ENCODE measurements around the gene GALNT18.

Gene GALNT18

GRCh38 chr11:11229647-11230046 lies 392.2 kb downstream of the GALNT18 start:
- TF ChIP-seq TCF12 (IDR thresholded peaks at IDR 0.05; ENCODE audit: low read depth) = no peak
- TF ChIP-seq EP300 (IDR thresholded peaks at IDR 0.05; ENCODE audit: borderline replicate concordance) = peak; percentile 40; the same call in 1 of the 2 replicates

- TF ChIP-seq TCF12 (IDR thresholded peaks at IDR 0.05; ENCODE audit: low read depth) (no peak), CEBPB (IDR thresholded peaks at IDR 0.05) (no peak), EGR1 (IDR thresholded peaks at IDR 0.05) (no peak), REST (IDR thresholded peaks at IDR 0.05; ENCODE audit: low read depth) (no peak), FOXM1 (IDR thresholded peaks at IDR 0.05; ENCODE audit: borderline replicate concordance, low read depth) (no peak), USF1 (IDR thresholded peaks at IDR 0.05) (no peak), NFIC (IDR thresholded peaks at IDR 0.05) (no peak), ZBTB7A (IDR thresholded peaks at IDR 0.05; ENCODE audit: low read depth) (no peak), MAX (IDR thresholded peaks at IDR 0.05) (no peak), EP300 (IDR thresholded peaks at IDR 0.05; ENCODE audit: borderline replicate concordance) (no peak), TAF1 (IDR thresholded peaks at IDR 0.05; ENCODE audit: low read depth) (no peak), CREB1 (IDR thresholded peaks at IDR 0.05; ENCODE audit: low read depth) (no peak), YY1 (IDR thresholded peaks at IDR 0.05; ENCODE audit: low read depth) (no peak), RAD21 (IDR thresholded peaks at IDR 0.05; ENCODE audit: low read depth) (no peak), TEAD4 (IDR thresholded peaks at IDR 0.05) (no peak)
Measured at GRCh38 chr11:11227296-11228085, 394.3 kb downstream of the GALNT18 start.

Measured in Ishikawa (cell line).